GM19193 (cell line): Measurements from ENCODE around the gene CACNA2D2.

Source experiments
- POLR2A ChIP-seq: IDR thresholded peaks from 4 replicates; pipeline ENCODE4 v1.6.1; 2011; ENCODE audit not compliant: insufficient read depth, insufficient read length; ENCODE audit errors: extremely low read depth

Gene CACNA2D2

GRCh38 chr3:50317300-50317699, 186.1 kb downstream of the CACNA2D2 start:
- TF ChIP-seq POLR2A: no peak

DNA sequence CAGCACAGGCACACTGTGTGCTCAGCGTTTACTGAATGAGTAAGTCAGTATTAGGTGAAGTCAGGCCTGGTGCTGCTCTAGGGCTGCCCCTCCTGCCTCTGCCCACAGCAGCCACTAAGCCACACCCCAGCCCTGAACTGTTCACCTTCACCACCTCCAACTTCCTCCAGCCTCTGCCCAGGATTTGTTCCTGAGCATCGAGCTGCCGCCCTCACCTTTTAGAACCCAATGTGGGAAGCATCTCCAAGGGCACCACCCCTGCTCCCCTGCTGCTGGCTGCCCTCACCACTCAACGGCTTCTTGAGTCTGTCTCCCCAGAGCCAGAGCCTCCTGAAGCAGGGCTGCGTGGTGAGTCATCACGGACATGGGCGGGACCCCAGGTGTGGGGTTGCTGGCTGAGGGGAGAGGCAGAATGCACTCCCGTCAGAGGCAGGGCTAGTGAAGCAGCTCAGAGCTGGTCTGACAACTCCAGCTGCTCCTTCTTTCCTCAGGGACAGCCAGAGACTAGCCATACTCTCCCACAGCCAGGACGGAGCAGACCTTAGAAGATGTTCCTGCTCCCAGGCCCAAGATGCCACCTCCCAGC, 186.7 kb downstream of the CACNA2D2 start:
- TF ChIP-seq POLR2A: no peak

DNA sequence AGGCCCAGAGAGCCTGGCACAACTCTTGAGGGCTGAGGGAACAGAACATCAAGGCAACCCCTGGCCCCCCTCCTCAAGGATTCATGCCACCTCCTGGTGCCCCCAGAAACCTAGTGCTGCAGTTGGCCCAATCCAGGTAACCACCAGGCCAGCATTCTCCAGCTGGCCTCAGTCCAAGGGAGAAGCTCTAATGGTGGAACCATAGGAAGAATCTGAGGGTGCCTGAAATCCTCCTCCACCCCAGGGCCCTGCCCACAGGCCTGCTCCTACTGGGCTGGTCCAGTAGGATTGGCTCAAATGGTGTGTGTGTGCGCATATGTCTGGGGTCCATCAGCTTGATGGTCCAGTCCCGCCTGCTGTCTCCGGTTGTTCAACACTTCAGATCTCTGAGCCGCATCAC, 188.6 kb downstream of the CACNA2D2 start:
- TF ChIP-seq POLR2A: no peak

DNA sequence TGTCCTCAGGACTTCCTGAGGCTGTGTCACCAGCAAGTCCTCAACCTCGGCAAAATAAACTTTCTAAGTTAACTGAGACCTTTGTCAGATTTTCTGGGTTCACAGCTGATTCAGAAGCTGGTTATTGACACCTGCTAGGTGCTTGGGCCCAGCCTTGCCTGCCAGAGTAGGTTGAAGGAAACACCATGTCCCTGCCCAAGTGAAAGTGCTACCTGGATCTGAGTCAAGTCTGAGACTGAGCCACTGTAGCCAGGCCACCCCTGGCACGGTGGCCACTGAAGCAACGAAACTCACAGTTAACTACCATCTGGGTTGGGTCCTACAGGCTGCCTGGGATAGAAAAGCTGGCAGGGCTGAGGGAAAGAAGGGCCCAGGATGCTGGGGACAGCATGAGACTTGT, 189.1 kb downstream of the CACNA2D2 start:
- TF ChIP-seq POLR2A: no peak
